Measurements from ENCODE around the gene SYNPO2.

DNA sequence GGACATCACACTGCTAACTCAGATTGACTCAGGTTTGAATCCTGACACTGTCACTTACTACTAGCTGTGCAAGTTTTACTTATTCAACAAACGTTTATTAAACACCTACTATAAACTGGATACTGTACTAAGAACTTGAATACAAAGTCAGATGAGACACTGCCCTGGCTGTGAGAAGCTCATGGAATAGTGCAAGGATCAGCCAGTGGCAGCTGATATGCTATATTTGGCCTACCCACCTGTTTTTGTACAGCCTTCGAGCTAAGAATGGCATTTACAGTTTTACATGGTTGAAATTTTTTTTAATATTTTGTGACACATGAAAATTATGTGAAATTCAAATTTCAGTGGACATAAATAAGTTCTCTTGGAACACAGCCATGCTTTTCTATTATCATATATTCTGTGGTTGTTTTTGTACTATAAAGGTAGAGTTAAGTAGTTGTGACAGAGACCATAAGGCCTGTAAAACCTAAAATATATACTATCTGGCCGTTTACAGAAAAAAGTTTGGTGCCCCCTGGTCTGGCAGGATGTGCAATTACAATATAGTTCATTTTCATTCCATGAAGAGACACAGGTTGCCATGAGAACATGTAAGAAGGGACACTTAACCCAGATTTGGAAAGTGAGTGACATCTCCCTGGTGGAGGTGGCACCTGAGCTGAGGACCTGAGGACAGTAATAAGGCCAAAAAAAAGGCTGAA is 49.3 kb upstream of the SYNPO2 start:
- TF ChIP-seq, protein P1, sequence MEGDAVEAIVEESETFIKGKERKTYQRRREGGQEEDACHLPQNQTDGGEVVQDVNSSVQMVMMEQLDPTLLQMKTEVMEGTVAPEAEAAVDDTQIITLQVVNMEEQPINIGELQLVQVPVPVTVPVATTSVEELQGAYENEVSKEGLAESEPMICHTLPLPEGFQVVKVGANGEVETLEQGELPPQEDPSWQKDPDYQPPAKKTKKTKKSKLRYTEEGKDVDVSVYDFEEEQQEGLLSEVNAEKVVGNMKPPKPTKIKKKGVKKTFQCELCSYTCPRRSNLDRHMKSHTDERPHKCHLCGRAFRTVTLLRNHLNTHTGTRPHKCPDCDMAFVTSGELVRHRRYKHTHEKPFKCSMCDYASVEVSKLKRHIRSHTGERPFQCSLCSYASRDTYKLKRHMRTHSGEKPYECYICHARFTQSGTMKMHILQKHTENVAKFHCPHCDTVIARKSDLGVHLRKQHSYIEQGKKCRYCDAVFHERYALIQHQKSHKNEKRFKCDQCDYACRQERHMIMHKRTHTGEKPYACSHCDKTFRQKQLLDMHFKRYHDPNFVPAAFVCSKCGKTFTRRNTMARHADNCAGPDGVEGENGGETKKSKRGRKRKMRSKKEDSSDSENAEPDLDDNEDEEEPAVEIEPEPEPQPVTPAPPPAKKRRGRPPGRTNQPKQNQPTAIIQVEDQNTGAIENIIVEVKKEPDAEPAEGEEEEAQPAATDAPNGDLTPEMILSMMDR (IDR thresholded peaks at IDR 0.05; ENCODE audit: control extremely low read depth in 1 of 3, insufficient read depth in 1 of 3, low read depth in 1 of 3, low read length in 3 of 3), result no peak
- no peak for TF ChIP-seq EZH2 (IDR thresholded peaks at IDR 0.05; ENCODE audit: low read depth, low read length, severe bottlenecking)
- no peak for TF ChIP-seq KDM5A (IDR thresholded peaks at IDR 0.05; ENCODE audit: low read length)
- TF ChIP-seq RBBP5 (IDR thresholded peaks at IDR 0.05; ENCODE audit: borderline replicate concordance, low read depth, low read length), result no peak
- TF ChIP-seq HDAC6 (IDR thresholded peaks at IDR 0.05; ENCODE audit: low read depth, low read length), result no peak
- no peak for TF ChIP-seq POLR2A (IDR thresholded peaks at IDR 0.05; ENCODE audit: control extremely low read depth in 1 of 2, low read depth in 2 of 2, low read length in 2 of 2)
- TF ChIP-seq NANOG (IDR thresholded peaks at IDR 0.05; ENCODE audit: insufficient read depth, low read depth, low read length, poor library complexity, severe bottlenecking), result no peak
- TF ChIP-seq TEAD4 (IDR thresholded peaks at IDR 0.05; ENCODE audit: low read depth, low read length), result no peak
- TF ChIP-seq ZNF274 (IDR thresholded peaks at IDR 0.05; ENCODE audit: borderline replicate concordance, extremely low read depth, low read length), result no peak
- TF ChIP-seq CHD2 (IDR thresholded peaks at IDR 0.05; ENCODE audit: low read length), result no peak

Measured in H1 (cell line).